Stimulated activated CD8-positive, alpha-beta memory T cell treated with anti-CD3 and anti-CD28 coated beads, Interleukin-4, amount 100 ng/mL, for 1 hour (primary cell): Measurements from ENCODE around the gene SLC25A43.
"Not testable (repeated sequence)": the region's sequence is repeated elsewhere in the genome, so short reads cannot be mapped to it uniquely, and the experiment has no call there.

Source experiments
- DNase-seq, 2 donors: peaks; one replicate each; pipeline ENCODE4 v3.0.0-alpha.2; 2020; ENCODE audit warnings: low read depth in 2 of 2, low spot score in 1 of 2

SLC25A43 gene

DNA sequence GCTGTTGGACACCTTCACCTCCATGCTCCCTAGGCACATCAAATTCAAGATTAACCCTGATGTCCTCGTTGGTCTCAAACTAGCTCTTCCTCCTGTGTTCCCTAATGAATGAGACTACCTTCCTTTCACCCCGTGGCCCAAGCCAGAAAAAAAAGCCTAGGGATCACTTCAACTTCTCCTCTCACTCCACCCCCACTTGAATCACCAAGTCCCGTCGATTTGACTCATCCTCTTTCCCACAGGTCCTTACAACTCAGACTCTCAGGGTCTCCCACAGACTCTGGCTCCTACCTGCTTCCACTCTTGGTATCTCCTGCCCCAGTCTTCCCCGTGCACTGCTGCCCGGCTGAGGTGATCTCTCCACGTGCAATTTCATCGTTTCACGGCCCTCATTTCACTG lies 8.5 kb downstream of the SLC25A43 start:
- no peak for DNase-seq

DNA sequence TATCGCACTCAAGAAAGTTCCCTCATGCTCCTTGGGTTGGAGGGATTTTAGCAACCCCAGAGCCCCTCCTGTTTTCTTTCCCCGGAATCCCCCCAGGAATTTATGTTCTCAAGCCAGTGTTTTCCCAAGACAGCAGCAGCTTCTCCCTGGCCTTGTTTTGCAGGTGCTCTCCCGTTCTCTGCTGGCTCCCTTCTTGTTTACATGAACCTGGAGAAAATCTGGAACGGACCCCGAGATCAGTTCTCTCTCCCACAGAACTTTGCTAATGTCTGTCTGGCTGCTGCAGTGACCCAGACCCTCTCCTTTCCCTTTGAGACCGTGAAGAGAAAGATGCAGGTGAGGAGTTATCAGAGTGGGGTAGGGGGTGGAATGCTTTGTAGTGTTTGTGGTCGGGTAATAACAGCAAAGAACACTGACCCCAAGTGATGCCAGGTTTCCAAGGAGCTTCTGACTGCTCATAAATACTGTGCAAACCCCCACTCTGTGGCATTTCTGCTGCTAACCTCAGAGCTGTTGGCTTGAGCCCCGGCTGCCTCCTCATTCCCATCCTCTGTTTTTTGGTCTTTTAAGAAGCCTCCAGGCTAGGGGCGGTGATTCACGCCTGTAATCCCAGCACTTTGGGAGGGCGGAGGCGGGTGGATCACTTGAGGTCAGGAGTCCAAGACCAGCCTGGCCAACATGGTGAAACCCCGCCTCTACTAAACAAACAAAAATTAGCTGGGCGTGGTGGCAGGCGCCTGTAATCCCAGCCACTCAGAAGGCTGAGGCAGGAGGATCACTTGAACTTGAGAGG lies 11.1 kb downstream of the SLC25A43 start:
- DNase-seq = no peak

DNA sequence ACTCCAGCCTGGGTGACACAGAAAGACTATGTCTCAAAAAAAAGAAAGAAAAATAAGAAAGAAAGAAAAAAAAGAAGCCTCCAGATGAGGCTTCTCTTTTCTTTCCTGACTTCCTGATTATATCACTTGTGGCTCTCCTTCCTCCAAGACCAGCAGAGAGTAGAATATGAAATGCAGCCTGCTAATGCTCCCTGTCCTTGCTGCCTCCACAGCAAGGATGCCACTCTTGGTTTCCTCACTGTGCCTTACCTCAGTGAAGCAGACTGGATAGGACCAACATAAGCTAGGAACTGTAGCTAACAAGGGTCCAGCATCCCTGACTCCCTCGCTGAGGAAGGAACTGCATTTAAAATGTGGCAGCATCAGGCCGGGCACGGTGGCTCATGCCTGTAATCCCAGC lies 11.7 kb downstream of the SLC25A43 start:
- DNase-seq = no peak

DNA sequence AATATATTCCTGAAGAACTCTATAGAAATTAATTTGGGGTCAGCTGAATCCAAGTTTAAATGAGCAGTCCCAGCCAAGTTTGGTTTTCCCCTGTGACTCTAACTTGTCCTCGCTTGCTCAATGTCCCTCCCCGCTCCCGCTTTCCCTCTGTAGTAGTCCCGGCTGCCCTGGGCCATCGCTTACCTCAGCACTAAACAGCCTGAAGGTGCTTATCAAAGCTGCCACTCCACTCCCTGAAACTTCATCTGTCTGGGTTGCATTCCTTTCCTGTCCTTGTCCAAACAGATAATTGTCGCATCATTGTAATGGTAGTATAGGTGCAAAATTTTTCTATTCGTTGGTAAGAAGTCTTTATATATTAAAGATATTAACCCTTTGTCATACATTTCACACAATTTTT lies 12.8 kb downstream of the SLC25A43 start:
- no peak for DNase-seq

DNA sequence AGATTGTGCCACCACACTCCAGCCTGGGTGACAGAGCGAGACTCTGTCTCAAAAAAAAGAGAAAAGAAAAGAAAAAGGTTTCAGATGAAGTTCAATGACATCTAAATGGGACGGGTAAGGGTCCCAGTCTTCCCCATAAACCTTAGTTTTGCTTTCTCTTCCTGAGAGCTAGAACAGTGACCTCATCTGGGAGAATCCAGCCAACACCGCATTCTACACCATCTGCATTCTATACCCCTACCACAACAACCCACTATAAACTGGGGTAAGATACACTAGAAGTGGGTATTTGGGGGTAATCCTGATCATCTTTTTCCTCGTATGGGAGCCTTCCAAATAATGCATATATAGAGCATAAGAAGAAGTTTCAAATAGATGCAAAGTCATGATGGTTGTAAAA lies 18.2 kb downstream of the SLC25A43 start:
- DNase-seq = no peak

DNA sequence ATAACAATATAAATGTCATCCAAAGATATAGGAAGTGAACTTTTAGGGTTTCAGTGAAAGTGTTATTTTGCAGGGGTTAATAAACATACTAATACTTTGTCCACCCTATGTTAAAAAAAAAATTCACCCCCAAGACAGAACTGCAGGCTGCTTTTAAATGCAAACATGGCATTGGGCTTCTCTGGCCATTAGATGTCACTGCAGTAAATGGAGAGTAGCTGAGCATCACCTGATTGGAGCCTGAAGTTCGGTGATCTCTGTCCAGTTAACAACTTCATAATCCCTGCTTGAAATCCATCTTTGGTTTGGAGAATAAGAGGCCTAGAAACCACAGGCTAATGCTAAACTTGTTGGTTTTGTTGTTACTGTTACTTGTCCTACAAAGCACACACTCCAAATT lies 18.7 kb downstream of the SLC25A43 start:
- no peak for DNase-seq

DNA sequence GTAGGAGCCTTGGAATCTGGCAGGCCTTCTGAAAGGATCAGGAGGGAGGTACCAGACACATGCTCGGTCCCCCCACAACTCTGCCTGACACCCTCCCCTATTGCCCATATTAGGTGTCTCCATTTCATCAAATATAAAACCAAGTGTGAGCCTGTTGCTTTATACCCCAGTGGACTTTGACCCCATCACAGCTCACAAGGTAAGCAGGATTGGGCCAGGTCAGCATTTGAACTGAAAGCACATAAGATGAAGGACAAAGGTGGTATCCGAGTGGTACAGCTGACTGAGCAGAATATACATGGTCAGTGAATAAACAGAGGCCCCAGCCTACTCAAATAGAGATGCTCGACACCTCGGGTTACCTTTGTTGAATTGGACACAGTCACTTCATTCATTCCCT lies 20.0 kb downstream of the SLC25A43 start:
- no peak for DNase-seq

DNA sequence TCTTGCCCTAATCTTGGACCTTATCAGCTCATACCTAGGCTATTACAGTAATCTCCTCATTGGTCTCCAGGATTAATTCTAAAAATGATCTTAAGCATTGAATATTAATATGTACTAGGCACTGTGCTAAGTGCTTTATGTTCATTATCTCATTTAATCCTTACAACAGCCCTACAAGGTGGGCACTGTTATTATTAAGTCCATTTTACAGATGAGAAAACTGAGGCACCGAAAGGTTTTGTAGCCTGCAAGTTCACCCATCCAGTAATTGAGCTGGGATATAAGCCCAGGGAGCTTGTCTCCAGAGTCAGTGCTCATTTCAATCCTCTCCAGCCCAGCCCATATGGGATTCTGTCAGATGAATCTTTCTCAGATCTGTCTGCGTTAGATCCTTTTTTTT lies 20.8 kb downstream of the SLC25A43 start:
- DNase-seq = no peak

DNA sequence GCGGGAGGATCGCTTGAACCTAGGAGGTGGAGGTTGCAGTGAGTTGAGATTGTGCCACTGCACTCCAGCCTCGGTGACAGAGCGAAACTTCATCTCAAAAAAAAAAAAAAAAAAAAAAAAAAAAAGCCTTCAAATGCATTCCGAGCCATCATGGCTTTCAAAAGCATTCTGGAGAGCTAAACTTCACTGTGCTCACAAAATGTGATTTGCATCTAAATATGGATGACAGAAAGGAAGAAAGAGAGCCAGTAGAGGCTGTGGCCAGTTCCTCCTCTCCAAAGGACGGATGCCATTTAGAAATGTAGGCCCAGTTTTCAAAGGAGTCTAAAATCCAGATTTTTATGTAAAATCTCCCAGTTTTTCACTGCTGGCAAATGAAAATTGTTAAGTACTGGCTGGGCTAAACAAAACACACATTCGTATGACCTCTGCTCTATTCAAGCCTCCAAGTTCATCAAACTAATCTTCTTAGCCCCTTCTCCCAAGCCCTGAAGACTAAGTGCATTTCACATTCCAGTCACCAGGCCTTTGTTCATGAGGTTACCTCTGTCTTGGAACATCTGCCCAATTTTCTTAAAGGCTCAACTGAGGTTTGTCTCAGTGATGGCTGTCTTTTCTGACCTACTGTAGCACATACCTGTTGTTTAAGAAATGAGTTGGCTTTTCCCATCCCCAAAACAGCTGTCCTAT lies 22.0 kb downstream of the SLC25A43 start:
- no peak for DNase-seq

DNA sequence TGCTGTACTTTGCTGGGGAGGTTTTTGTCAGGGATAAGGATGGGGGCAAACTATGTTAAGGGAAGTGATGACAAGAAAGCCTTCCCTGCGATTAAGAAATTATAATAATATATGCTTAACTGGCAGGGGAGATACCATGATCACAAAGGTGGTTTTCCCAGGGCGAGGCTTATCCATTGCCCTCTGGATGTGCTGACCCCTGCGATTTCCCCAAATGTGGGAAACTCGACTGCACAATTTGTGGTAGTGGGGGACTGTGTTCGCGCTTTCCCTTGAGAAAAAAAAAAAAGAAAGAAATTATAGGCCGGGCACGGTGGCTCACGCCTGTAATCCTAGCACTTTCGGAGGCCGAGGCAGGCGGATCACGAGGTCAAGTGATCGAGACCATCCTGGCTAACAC lies 24.5 kb downstream of the SLC25A43 start:
- no peak for DNase-seq

DNA sequence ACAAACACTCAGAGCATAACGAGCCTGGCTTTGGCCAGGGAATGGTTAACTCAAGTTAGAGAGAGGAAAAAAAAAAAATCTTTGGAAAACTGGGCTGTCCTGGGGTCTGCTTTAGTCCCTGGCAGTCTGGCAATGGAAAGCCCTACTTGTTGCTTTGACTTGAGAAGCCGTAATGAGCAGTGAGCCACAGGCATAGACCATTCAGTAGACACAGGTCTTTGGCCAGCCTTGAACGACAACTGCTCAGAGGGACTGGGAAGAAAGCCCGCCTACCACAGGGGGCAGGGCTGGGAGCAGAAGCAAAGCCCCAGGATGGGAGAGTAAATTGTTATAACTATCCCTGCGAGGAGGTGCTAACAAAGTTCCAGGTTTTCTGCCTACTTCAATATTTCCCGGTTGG lies 25.9 kb downstream of the SLC25A43 start:
- DNase-seq = no peak

DNA sequence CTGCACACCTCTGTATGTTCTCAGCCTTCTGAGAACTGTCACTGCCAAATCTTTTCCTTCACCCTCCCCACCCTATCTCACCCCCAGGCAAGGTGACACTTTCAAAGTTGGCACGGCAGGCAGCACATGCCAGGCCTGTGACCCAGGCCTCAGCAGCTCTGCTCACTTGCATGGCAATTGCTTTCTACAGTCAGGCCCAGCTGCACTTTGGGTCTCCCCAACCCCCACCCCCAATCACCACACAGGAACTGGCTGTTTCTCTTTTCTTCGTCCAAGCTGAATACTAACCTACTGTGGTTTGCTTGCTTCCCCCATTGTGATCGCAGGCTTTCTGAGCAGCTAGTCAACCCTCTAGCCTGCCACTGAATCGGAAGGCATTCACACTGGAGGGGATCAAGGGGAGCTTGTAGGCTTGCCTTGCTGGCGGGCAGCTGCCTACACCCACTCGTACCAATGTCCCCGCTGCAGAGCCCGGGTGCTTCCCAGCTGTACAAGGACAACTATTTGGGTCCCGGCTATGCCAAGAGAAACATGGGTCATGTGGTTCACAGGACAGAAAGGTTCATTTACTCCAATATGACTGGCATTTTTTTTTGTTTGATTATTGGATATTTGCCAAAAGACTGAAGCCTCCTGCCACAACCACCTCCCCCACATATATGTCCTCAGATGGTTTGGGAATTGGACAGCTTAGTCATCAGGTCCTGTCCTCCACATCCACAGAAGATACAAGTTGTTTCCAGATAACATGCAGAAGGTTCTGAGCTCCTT lies 28.1 kb downstream of the SLC25A43 start:
- DNase-seq = no peak

DNA sequence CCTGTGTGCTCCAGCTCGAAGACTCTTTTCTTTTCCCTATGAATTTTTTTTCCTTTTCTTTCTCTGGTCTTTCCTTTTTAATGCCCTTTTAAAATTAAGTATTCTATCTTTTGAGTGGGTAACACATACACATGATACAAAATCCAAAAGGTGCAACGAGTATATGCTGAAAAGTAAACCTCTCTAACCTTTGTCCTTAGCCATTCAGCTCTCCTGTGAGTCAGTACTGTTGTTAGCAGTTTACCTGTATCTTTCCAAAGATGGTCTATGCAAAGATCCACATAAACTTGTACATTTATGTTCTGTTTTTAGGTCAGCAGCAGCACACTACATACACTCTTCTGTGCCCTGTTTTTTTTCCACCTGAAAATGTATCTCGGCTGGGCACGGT lies 28.7 kb downstream of the SLC25A43 start:
- DNase-seq = no peak

DNA sequence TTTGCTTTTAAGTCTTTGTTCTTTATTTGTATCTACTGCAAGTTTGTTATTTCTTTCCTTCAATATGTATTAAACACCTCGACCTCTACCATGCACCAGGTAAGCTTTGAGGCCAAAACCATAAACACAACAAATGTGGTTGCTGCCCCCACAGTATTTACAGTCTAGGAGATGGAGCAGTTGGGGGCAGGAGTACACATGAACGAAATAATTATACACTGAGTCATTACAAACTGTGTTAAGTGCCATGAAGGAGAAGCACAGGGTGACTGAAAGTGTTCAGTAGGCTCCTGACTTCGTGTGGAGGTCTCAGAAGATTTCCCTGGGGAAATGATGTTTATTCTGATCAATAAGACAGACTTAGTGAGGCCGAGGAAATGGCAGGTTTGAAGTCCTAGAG lies 30.3 kb downstream of the SLC25A43 start:
- no peak for DNase-seq

DNA sequence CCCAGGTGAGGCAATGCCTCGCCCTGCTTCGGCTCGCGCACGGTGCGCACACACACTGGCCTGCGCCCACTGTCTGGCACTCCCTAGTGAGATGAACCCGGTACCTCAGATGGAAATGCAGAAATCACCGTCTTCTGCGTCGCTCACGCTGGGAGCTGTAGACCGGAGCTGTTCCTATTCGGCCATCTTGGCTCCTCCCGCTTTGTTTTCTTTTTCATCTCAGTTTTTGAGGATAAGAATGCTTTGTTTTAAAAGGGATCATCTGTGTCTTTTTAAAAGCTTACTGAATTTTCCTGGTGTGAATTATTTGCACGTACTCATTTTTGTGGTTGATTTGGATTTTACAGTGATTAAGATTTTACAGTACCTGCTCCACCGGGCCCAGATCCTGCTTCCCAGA lies 42.2 kb downstream of the SLC25A43 start:
- not testable (repeated sequence) for DNase-seq

DNA sequence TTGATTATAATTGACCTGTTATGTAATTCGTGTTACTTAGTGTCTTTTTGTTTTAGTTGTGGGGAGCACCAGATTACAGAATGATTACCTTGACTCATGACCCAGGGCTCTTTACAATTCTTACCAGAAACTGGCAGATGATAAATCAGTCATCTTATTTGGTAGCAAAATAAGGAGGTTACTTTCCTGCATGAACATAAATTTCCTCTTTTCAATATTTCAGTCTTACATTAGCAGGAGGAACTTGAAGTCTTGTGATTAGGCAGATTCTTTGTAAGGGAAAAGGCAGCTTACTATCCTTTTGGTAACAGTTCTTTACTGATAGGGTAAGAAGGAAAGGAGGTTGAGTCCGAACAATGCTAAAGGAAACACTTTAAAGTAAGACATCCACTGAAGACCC lies 43.1 kb downstream of the SLC25A43 start:
- no peak for DNase-seq

DNA sequence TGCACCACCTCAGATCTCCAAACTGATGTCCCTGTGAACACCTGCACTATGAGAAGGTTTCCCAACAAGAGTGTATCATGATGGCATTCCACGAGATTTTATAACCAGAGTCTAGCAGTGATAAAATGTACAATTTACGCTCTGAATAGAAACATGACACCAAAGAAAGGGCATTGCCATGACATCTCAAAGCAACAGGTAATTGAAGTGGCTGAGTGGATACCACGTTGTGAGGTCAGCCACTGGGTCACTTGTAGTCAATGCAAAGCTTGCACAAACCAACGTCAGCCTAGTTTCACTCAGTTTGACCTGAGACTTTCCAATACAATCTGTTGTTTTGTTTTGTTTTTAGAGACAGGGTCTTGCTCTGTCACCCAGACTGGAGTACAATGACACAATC lies 54.1 kb downstream of the SLC25A43 start:
- DNase-seq = no peak

DNA sequence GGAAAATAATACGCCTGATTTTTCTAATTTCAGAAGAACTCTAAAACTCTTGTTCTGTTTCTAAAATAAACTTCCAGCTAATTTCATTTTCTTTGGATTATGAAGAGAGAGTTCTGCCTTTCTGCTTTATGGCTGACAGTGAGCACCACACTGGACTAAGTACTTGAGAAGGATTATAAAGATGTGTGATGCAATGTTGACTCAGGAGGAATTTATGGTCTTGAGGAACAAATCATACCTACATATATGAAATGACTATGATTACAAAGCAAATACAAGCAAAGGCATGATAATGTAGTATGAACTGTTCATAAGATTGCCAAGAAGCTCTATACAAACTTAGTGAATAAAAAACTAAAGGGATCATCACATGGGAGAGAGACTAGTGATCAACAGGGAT lies 56.1 kb downstream of the SLC25A43 start:
- no peak for DNase-seq

DNA sequence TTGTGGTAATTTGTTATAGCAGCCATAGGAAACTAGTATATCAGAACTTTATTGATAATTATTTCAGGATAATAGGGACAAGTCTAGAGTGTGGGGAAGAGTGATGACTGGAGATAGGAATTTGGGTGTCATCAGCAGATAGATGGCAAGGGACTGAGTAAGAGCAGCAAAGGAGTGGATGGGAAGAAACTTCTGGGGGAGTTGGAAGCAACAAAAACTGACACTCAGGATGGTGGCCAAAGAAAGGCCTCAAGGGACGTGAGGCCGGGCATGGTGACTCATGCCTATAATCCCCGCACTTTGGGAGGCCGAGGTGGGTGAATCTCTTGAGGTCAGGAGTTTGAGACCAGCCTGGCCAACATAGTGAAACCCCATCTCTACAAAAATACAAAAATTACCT lies 60.0 kb downstream of the SLC25A43 start:
- no peak for DNase-seq

DNA sequence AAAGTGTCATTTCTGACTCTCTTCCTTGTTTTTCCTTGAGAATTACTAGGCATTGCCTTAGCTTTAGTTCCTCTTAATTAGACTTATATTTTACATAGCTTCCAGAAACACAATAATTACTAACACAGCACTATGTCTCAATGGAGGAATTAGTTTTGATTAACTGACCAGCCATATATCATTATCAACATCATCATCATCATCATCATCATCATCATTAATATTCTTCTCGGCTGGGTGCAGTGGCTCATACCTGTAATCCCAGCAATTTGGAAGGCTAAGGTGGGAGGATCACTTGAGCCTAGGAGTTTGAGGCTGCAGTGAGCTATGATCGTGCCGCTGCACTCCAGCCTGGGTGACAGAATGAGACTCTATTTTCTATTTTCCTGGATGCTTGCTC lies 66.4 kb downstream of the SLC25A43 start:
- DNase-seq = no peak

DNA sequence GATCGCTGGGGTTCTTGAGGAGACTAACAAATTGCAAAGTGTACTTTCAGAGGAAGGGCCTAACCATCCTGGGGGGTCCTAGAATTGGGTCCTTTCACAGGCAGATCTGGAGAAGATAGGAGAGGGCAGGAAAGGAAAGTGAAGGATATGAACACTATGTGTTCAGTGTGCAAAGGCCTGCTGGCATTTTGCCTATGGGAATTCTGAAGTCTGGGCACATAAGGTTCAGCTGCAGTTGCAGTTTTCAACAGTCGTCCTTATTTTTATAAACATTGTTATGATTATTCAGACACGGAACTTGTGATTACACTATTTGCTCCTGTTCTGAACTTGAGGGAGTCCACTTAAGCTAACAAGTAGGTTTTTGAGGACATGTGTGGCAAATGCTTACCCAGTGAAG lies 67.8 kb downstream of the SLC25A43 start:
- no peak for DNase-seq

DNA sequence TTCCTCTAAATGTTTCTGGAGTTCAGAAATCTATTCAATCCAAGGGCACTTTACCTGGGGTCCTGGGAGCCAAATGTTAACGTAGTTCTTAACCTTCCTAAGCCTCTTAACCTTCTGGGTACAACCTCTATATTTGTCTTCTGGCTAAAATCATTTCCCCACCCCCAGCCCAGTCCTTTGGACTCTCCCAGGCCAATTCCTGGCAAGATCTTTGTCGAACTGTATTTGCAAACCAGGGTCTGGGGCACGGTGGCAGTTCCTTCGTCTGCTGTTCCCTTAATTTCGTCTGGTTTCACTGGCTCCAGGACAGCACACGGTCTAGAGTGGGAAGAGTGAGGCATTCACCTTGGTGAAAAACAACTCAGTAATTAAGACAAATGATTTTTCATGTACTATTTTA lies 68.3 kb downstream of the SLC25A43 start:
- no peak for DNase-seq
